Prostate gland (tissue), 2 donors: ENCODE results near the gene TBCK.

Experiments
- CTCF ChIP-seq, 4 experiments: fragments of 200-600 bp in 2 of 4; fragments of 450-650 bp in 2 of 4; sonication (generic) in 2 of 4; IDR thresholded peaks; 1 replicate in 3 of 4; 2 replicates in 1 of 4; pipeline ENCODE4 v1.5.1; 2016 to 2019; ENCODE audit warnings: antibody characterized with exemption in 4 of 4, mild to moderate bottlenecking in 2 of 4, moderate library complexity in 2 of 4
- POLR2AphosphoS5 ChIP-seq: sonication (generic); formaldehyde crosslinking; IDR thresholded peaks from one replicate; pipeline ENCODE4 v1.6.1; 2017; ENCODE audit warnings: antibody characterized with exemption

GRCh38 chr4:106035204-106035603 lies 280.8 kb downstream of the TBCK start:
- TF ChIP-seq CTCF (IDR thresholded peaks at IDR 0.05), result no peak
- TF ChIP-seq POLR2AphosphoS5, result no peak
